ENCODE results near the gene GLRX5.

Gene GLRX5

DNA sequence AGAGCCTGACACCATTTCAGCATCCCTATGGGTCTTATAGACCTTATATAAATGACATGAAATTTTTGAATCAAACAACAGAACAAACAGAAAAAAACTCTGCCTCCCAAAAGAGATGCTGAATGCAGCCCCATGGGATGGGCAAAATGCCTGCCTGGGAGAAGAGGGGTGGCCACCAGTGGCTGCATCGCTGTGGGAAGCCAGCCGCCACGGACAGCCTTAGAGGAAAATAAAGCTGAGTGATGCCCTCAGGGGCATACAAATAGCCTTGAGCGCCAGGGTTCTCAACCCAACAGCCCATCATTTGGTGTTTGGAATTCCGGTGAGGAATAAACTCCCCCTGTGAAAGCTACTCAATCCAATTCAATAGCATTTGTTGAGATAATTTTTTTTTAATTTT is 41.3 kb upstream of the GLRX5 start:
- Histone ChIP-seq H3K4me1 (ENCODE audit: insufficient read depth, low read length) (no peaks in the 10 kb centered on the region), H3K4me3 (ENCODE audit: low read length) (no peak overlapping the region), H3K36me3 (ENCODE audit: insufficient read depth, low read length) (no peaks in the 10 kb centered on the region), H3K9ac (ENCODE audit: low read depth, low read length) (no peak overlapping the region), H3K27me3 (ENCODE audit: insufficient read depth, low read length) (no peaks in the 10 kb centered on the region), H3K9me3 (ENCODE audit: insufficient read depth, low read depth, low read length) (no peaks in the 10 kb centered on the region), H3K27ac (ENCODE audit: low read depth, low read length) (no peak overlapping the region)
- WGBS = 90% methylated on average over 4 of the region's 5 CpGs

DNA sequence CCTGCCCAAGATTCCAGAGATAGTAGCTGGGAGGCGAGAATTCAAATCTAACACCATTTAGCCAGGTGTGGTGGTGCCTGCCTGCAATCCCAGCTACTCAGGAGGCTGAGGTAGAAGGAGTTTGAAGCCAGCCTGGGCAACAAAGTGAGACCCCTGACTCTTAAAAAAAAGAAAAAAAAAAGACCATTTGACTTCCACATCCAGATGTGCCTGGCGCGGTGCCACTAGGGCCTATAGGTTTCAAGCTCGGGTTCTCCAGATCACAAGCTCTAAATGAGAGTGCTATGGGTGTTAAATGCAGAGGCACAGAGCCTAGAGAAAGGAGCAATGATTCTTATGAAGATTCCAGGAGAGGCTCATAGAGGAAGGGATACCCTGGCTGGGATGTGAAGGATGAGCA is 40.9 kb upstream of the GLRX5 start:
- WGBS = 93% methylated on average over 4 of the region's 4 CpGs
- no peaks in the 10 kb centered on the region for H3K9me3 ChIP-seq (ENCODE audit: insufficient read depth, low read depth, low read length)
- H3K9ac ChIP-seq (ENCODE audit: low read depth, low read length) = no peak overlapping the region
- no peaks in the 10 kb centered on the region for H3K27me3 ChIP-seq (ENCODE audit: insufficient read depth, low read length)
- no peaks in the 10 kb centered on the region for H3K36me3 ChIP-seq (ENCODE audit: insufficient read depth, low read length)
- H3K4me3 ChIP-seq (ENCODE audit: low read length) = no peak overlapping the region
- H3K27ac ChIP-seq (ENCODE audit: low read depth, low read length) = no peak overlapping the region
- H3K4me1 ChIP-seq (ENCODE audit: insufficient read depth, low read length) = no peaks in the 10 kb centered on the region

DNA sequence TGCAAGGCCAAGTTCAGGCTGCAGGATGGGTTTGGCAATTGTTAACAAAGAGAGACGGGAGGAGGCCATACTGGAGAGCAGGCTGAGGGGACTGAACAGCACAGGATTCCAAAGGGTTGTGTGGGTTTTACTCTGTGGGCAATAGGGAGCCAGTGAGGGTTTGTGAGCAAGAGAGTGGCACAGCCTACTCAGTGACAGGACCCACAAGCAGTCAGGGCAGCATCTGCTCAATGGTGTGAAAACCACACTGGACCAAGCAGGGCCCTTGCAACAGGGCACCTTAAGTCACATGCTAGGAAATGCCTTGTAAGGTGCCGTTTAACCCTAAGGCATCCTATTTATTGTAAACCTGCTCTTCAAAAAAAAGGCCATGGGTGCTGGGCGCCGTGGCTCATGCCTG is 40.4 kb upstream of the GLRX5 start:
- Histone ChIP-seq H3K4me1 (ENCODE audit: insufficient read depth, low read length) (no peaks in the 10 kb centered on the region), H3K9ac (ENCODE audit: low read depth, low read length) (no peak overlapping the region), H3K4me3 (ENCODE audit: low read length) (no peak overlapping the region), H3K27ac (ENCODE audit: low read depth, low read length) (no peak overlapping the region), H3K36me3 (ENCODE audit: insufficient read depth, low read length) (no peaks in the 10 kb centered on the region), H3K27me3 (ENCODE audit: insufficient read depth, low read length) (no peaks in the 10 kb centered on the region), H3K9me3 (ENCODE audit: insufficient read depth, low read depth, low read length) (no peaks in the 10 kb centered on the region)
- 94% methylated on average over 4 of the region's 4 CpGs for WGBS

DNA sequence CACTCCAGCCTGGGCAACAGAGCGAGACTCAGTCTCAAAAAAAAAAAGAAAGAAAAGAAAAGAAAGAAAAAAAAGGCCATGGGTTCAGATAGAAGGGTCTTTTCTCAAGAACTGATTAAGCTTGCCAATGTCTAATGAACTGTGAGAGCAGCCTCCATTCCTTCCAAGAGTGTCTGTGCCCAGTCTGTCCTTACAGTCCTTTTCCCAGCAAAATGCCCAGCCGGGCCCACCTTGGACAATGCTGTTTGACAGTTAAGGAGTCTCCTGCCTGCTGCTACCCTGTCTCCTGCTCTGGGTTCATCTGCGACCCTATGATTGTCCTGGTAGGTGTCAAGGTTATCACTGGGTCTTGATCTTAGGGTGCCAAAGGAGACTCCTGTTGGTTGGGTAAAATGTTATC is 39.8 kb upstream of the GLRX5 start:
- no peaks in the 10 kb centered on the region for H3K27me3 ChIP-seq (ENCODE audit: insufficient read depth, low read length)
- H3K36me3 ChIP-seq (ENCODE audit: insufficient read depth, low read length) = no peaks in the 10 kb centered on the region
- H3K4me3 ChIP-seq (ENCODE audit: low read length) = no peak overlapping the region
- H3K9me3 ChIP-seq (ENCODE audit: insufficient read depth, low read depth, low read length) = no peaks in the 10 kb centered on the region
- no peak overlapping the region for H3K9ac ChIP-seq (ENCODE audit: low read depth, low read length)
- no peaks in the 10 kb centered on the region for H3K4me1 ChIP-seq (ENCODE audit: insufficient read depth, low read length)
- H3K27ac ChIP-seq (ENCODE audit: low read depth, low read length) = no peak overlapping the region
- WGBS = 89% methylated on average over 3 of the region's 3 CpGs

DNA sequence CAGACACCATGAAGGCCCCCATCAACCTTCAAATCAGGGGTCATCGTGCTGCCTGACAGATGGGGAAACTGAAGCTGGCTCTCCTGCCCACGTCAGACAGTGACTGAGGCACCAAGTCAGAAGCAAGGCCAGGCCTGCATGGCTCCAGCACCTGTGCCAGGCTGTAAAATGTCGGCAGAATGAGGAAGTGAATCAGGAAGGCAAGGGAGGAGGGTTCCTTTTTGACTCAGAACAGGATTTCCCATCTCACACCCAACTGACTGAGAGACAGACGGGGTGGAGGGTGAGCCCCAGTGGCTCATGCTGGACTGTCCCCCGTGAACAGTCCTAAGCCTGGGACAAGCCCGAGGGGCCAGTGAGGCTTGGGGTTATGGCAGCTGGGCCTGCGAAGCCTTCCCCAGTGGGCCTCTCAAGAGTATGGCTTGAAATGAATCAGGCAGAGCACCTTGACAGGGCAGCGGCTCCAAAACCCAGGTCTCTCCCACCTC is 39.3 kb upstream of the GLRX5 start:
- no peak overlapping the region for H3K27ac ChIP-seq (ENCODE audit: low read depth, low read length)
- WGBS = 91% methylated on average over 8 of the region's 8 CpGs
- H3K4me3 ChIP-seq (ENCODE audit: low read length) = no peak overlapping the region
- no peaks in the 10 kb centered on the region for H3K27me3 ChIP-seq (ENCODE audit: insufficient read depth, low read length)
- no peaks in the 10 kb centered on the region for H3K4me1 ChIP-seq (ENCODE audit: insufficient read depth, low read length)
- no peak overlapping the region for H3K9ac ChIP-seq (ENCODE audit: low read depth, low read length)
- H3K36me3 ChIP-seq (ENCODE audit: insufficient read depth, low read length) = no peaks in the 10 kb centered on the region
- no peaks in the 10 kb centered on the region for H3K9me3 ChIP-seq (ENCODE audit: insufficient read depth, low read depth, low read length)

DNA sequence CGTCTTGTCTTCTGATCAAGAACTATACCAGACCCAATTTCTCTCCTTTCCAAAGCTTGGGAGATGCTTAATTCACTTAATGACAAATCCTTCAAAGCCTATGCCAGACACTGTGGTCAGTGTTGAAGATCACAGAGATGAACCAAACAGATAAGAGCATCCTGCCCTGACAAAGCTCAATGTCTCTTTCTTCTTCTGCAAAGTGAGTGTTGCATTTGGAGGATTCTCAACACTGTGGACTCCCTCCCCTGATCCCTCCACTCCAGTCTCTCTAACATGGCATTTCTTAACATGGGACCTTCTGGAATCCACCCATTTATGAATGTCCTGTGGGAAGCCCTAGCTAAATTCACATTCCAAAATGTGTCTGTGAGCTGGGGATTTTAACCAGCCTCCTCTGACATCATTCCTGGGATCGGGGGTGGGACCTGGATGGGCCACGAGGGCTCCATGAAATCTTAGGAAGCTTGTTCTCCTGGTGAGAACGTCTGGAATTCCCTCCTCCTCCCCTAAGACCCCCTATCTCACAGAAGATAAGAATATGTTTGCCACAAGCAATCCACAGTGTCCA is 38.7 kb upstream of the GLRX5 start:
- Histone ChIP-seq H3K27ac (ENCODE audit: low read depth, low read length) (no peak overlapping the region), H3K4me3 (ENCODE audit: low read length) (no peak overlapping the region)

DNA sequence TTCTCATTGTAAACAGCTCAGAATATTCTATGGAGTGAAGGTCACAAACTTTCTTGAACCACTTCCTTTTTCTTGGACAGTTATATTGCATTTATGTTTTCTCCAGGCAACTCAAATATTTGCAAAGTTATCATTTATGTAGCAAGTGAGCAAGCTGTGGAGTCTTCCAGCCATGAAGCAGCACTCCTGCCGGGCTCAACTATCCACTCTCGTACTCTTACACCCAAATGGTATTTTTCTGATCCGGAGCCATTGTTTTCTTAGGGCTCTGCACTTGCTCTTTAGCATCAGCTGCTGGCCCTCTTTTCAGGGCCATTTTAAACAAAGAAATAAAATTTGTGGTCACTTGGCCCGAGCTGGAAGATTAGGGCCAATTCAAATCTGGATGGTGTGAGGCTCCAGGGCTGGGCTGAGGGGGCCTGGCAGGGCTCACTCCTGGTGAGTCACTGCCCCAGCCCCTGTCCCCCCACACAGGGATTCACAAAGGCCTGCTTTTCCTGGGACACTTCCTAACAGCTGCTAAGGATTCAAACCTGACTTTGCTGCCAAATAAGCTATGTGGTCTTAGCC is 38.1 kb upstream of the GLRX5 start:
- Histone ChIP-seq H3K9me3 (ENCODE audit: insufficient read depth, low read depth, low read length) (no peaks in the 10 kb centered on the region), H3K27ac (ENCODE audit: low read depth, low read length) (no peak overlapping the region), H3K36me3 (ENCODE audit: insufficient read depth, low read length) (no peaks in the 10 kb centered on the region), H3K27me3 (ENCODE audit: insufficient read depth, low read length) (no peaks in the 10 kb centered on the region), H3K9ac (ENCODE audit: low read depth, low read length) (no peak overlapping the region), H3K4me1 (ENCODE audit: insufficient read depth, low read length) (no peaks in the 10 kb centered on the region), H3K4me3 (ENCODE audit: low read length) (no peak overlapping the region)
- WGBS = 64% methylated on average over 4 of the region's 4 CpGs

More for the DNA sequence above, 38.7 kb upstream of the GLRX5 start:
- H3K9me3 ChIP-seq (ENCODE audit: insufficient read depth, low read depth, low read length) = no peaks in the 10 kb centered on the region
- no peaks in the 10 kb centered on the region for H3K36me3 ChIP-seq (ENCODE audit: insufficient read depth, low read length)
- H3K9ac ChIP-seq (ENCODE audit: low read depth, low read length) = no peak overlapping the region
- H3K27me3 ChIP-seq (ENCODE audit: insufficient read depth, low read length) = no peaks in the 10 kb centered on the region
- 53% methylated on average over 4 of the region's 4 CpGs for WGBS
- no peaks in the 10 kb centered on the region for H3K4me1 ChIP-seq (ENCODE audit: insufficient read depth, low read length)

DNA sequence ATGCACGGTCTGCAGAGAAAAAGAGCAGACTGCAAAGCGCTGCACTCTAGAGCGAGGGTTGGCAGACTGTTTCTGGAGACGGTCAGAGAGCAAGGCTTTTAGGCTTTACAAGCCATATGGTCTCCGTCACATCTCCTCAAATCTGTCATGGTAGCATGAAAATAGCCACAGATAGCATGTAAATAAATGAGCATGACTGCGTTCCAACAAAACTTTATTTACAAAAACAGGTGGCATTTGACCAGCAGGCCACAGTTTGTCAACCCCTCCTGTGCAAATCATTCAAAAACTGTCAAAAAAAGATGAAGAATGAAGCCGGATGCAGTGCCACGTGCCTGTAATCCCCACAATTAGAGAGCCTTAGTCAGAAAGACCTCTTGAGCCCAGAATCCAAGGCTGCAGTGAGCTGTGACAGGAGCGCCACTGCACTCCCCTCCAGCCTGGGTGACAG is 37.3 kb upstream of the GLRX5 start:
- no peak overlapping the region for H3K27ac ChIP-seq (ENCODE audit: low read depth, low read length)
- no peaks in the 10 kb centered on the region for H3K27me3 ChIP-seq (ENCODE audit: insufficient read depth, low read length)
- no peaks in the 10 kb centered on the region for H3K9me3 ChIP-seq (ENCODE audit: insufficient read depth, low read depth, low read length)
- H3K4me3 ChIP-seq (ENCODE audit: low read length) = no peak overlapping the region
- H3K36me3 ChIP-seq (ENCODE audit: insufficient read depth, low read length) = no peaks in the 10 kb centered on the region
- 84% methylated on average over 9 of the region's 9 CpGs for WGBS
- H3K4me1 ChIP-seq (ENCODE audit: insufficient read depth, low read length) = no peaks in the 10 kb centered on the region
- no peak overlapping the region for H3K9ac ChIP-seq (ENCODE audit: low read depth, low read length)

DNA sequence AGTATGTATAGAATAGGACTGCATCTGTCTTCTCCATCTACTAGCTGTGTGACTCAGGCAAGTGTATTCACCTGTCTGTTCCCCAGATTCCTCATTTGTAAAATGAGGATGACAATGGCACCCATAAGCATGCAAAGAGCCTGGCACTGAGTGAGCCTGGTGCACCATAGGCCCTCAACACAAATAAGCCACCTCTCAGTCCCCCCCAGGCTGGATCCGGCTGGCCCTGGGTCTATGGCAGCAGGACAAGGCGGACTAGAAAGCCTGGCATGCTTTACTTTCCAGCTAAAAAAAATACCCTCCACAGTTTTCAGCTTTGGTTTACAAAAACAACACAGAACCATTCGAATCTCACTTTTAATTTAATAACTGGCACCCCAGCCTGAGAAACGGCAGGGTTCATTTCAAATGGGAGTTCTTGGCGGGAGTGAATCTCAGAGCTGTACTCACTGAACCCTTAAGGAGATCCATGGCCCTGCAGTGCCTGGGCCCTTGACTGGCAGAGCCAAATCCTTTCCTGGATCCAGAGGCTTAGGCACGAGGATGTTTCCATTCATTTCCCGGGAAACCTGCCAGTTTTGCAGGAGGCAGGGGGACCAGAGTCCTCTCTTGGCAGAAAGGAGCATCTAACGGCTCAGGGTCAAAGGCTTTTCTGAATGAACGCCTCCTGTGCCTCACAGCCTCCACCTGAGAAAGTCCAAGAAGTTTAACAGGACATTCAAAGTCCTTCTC is 36.1 kb upstream of the GLRX5 start:
- Histone ChIP-seq H3K9me3 (ENCODE audit: insufficient read depth, low read depth, low read length) (no peaks in the 10 kb centered on the region), H3K4me3 (ENCODE audit: low read length) (no peak overlapping the region), H3K27ac (ENCODE audit: low read depth, low read length) (no peak overlapping the region), H3K36me3 (ENCODE audit: insufficient read depth, low read length) (no peaks in the 10 kb centered on the region), H3K4me1 (ENCODE audit: insufficient read depth, low read length) (no peaks in the 10 kb centered on the region), H3K9ac (ENCODE audit: low read depth, low read length) (no peak overlapping the region), H3K27me3 (ENCODE audit: insufficient read depth, low read length) (no peaks in the 10 kb centered on the region)
- 89% methylated on average over 9 of the region's 9 CpGs for WGBS

DNA sequence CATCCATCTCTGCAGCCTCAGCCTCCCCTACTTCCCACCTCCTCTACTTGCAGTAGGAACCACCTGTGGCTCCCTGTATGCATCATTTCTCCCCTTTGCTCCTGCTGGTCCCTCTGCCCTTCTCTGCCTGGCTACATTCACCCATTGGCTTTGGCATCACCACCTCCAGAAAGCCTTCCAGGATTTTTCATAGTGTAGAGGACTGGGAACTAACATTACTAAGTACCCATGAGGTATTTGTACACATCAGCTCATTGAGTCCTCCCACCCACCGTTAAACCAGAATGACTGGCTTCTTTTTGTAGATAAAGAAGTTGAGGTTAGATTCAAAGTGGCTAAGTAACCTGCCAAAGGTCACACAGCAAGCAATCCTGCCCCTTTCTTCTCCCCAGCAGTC is 35.5 kb upstream of the GLRX5 start:
- Histone ChIP-seq H3K4me1 (ENCODE audit: insufficient read depth, low read length) (no peaks in the 10 kb centered on the region), H3K36me3 (ENCODE audit: insufficient read depth, low read length) (no peaks in the 10 kb centered on the region), H3K9ac (ENCODE audit: low read depth, low read length) (no peak overlapping the region), H3K4me3 (ENCODE audit: low read length) (no peak overlapping the region), H3K27ac (ENCODE audit: low read depth, low read length) (no peak overlapping the region), H3K27me3 (ENCODE audit: insufficient read depth, low read length) (no peaks in the 10 kb centered on the region), H3K9me3 (ENCODE audit: insufficient read depth, low read depth, low read length) (no peaks in the 10 kb centered on the region)
- no CpG with 5 or more reads among the region's 1 CpG for whole genome bisulfite sequencing

DNA sequence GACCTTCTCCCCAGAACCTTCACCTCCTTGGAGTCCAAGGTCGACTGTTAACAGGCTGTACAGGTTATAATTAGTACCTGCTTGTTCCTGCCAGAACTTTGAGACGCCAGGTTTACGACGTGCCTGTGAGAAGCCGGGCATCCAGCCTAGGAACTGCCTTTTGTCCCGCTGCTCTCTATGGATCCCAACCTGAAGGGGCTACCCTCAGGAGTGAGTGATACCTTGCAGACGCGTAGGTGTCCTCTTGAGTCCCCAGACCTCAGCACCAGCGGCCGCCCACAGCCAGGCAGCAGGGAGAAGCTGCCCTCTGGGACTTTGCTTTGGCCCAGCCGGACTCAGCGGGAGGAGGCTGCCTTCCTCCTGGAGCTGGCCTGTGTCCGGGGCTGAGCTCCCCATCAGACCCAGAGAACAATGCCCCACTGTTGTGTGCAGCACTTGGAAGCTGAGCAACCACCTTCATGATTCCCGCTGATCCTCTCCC is 34.6 kb upstream of the GLRX5 start:
- H3K4me1 ChIP-seq (ENCODE audit: insufficient read depth, low read length) = no peaks in the 10 kb centered on the region
- H3K9ac ChIP-seq (ENCODE audit: low read depth, low read length) = no peak overlapping the region

More for the DNA sequence above, 34.6 kb upstream of the GLRX5 start:
- 94% methylated on average over 14 of the region's 14 CpGs for WGBS
- no peaks in the 10 kb centered on the region for H3K27me3 ChIP-seq (ENCODE audit: insufficient read depth, low read length)
- no peaks in the 10 kb centered on the region for H3K36me3 ChIP-seq (ENCODE audit: insufficient read depth, low read length)
- no peak overlapping the region for H3K27ac ChIP-seq (ENCODE audit: low read depth, low read length)
- H3K4me3 ChIP-seq (ENCODE audit: low read length) = no peak overlapping the region
- no peaks in the 10 kb centered on the region for H3K9me3 ChIP-seq (ENCODE audit: insufficient read depth, low read depth, low read length)

Data from HUES64 (cell line).